HuH-7 (cell line): ENCODE results near the gene PPP6R1.

Experiments
- DNase-seq: peaks from one replicate; pipeline ENCODE4 v3.0.0; 2011; ENCODE audit warnings: low spot score

Gene PPP6R1

DNA sequence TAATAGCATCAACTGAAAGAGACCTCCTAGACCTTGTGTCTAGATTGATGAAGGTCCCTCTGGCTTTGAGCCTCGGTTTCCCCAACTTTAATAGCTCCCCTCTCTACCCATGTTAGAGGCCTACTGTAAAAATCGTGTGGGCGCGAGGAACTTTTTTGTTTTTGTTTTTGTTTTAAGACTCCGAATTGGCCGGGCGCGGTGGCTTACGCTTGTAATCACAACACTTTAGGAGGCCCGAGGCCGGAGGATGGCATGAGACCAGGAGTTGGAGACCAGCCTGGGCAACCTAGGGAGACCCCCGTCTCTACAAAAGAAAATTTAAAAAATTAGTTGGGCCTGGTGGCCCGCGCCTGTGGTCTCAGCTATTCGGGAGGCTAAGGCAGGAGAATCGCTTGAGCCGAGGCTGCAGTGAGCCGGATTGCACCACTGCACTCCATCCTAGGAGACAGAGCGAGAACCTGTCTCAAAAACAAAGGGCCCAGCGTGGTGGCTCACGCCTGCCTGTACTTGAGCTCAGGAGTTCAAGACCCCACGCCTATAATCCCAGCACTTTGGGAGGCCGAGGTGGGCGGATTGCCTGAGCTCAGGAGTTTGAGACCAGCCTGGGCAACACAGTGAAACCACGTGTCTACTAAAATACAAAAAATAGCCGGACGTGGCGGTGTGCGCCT is 858 bp upstream of the PPP6R1 start:
- no peak for DNase-seq

DNA sequence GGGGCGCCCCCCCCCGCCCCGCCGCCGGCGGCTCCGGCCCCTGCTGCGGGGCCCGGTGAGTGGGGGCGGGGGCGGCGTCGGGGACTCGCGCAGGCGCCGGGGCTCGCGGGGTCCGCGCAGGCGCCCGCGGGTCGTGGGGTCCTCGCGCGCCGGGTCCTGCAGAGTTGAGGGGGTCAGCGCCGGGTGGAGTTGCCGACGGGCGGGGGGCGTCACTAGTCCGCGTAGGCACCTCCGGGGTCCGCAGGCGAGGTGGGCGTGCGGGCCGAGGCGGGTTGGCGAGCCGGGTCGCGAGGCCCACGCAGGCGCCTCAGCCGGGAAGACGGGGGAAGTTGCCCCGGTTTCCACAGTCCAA is 365 bp downstream of the PPP6R1 start:
- DNase-seq: no peak

DNA sequence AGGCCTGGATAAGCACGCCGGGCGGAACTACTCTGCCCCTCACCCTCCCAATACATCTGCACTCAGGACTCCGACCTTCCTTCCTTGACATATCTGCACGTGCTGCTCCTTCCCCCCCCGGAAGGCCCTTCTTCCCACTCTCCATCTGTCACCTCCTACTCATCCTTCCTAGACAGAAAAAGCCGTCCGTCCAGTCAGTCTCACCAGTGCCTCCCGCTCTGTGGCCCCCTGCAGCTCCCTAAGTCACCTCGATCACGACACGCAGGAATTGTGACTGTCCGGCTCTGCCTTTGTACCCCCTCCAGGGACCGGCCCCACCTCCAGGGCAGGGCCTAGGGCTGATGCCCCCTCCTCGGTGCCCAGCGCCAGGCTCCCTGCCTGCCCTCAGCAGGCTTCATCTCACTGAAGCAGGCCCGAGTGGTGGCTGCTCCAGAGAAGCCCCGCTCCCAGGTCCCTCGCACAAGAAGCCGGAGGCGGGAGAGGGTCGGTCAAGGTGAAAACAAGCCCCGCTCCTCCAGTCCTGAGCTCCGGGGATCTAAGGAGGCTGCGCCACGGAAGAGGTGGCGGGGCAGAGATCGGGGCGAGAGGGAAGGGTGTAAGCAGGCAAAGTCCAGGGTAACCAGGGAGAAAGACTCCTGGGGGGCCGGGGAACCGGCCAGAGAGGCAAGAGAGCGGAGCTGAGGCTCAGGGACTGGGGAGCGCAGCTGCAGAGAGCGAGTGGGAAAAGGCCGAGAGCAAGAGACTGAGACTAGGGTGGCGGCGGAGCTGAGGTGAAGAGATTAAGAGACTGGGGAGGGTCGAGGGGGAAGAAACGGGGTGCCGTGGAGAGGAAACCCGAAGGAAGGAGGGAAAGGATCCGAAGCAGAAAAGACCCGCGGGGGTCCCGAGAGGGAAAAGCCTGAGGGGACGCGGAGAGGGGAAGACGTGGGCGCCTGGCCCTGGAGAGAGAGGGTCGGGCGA is 1.1 kb downstream of the PPP6R1 start:
- DNase-seq: no peak

DNA sequence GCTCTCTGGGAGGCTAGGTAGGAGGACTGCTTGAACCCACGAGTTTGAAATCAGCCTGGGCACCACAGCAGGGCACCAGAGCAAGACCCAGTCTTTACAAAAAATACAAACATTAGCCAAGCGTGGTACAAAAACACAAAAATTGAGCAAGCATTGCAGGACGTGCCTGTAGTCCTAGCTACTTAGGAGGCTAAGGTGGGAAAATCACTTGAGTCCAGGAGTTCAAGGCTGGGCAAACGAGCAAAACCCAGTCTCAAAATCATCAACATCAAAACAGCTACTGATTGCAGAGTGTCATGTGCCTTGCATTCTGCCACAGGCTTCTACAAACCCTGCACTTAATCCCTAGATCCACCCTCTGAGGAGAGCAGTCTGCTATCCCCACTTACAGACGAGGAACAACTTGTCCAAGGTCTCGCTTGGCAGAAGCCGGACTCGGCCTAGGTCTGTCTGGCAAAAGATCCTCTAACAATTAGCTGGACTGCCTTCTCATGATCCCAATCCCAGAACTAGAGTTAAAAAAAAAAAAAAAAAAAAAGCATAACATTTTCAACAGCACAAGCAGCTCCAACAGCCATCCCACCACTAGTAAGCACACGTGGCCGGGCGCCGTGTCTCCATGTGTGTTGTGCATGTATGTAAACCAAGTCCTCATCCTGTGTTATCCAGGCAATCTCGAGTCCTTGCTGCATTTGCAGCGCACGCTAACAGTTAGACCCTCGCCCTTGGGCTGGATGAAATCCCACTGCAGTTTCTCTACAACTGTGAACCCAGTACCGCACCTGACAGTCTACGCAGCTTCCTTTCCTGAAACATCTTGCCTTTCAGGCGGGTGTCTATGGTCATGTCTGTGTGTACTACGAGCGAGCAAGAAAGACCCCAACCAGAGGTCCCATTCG is 2.0 kb downstream of the PPP6R1 start:
- no peak for DNase-seq

DNA sequence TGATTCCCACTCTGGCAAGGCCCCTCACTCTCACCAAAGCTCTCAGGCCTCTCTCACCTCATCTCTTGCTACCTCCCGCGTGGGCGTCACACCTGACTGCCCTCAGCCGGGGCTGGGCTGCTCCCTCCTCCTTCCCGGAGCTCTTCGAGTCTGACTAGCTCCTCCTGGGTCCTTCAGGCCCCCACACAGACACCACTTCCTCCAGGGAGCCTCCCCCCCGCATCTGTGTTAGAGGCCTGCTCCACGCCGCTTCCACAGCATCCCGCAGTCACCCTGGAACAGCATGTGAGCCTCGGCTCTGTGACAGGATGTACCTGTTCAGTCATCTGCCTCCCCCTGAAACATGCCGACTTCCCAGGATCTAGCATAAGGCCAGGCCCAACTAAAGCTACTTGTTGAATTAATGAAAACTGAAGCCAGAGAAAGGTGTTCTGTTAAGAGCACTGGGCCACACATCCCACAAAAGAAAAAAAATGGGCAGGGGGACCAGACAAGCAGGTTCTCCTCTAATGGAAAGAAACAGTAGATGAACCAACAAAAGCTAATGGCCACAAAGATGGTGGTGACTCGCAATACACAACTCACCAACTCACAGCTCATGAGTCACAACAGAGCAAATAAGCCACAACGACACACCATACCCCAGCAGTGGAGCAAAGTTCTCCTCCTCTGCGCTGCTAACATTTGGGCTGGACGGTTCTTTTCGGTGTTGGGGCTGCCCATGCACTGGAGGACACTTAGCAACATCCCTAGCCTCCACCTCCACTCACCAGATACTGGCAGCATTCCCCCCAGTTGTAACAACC is 3.0 kb downstream of the PPP6R1 start:
- DNase-seq: no peak

DNA sequence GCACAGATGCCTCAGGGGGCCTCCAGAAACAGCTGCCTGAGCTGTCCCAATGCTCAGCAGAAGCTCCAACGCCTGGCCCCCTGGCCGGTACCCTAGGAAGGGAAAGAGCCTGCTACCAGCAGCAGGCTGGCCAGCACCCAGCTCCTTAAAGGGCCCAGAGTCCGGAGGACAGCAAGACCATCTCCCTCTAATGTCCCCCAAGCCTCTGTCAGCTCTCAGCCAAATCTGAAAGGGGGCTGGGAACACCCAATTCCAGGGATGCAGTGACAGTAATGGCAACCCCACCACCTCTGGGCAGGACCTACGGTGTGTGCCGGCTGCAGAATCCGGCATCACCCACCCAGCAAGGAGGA is 4.2 kb downstream of the PPP6R1 start:
- no peak for DNase-seq

DNA sequence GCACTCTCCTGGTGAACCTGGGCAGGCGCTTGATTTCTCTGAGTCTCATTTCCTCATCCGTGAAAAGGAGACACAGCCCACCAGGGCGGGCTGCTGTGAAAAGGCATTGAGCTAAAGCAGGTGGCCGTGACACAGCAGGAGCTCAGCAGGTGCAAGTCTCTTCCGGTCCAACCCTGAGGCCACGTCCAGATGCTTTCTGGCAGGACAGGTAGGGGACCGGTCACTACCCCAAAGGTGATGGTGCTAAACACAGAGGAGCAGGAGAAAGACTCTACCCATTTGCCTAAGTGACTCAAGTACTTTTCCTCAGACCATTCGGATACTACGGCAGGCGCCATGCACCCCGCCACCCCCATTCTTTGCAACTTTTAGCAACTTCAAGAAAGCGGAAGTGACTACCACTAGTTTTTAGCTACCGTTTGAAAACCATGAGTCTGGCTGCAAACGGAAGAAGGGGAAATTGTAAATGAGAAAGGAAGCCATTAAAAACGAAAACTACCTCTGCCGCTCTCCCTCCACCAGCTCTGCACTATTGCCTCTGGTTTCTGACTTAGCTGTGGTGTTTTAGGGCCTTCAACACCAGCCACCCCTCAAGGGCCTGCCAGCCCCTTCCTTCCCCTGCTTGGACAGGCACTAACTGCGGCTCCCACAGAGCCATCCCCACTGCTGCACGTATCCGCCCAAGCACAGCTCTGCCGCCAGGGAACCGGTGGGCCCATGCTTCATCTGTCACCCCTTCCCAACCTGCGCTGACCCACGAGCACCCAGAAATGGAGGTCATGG is 4.8 kb downstream of the PPP6R1 start:
- no peak for DNase-seq

DNA sequence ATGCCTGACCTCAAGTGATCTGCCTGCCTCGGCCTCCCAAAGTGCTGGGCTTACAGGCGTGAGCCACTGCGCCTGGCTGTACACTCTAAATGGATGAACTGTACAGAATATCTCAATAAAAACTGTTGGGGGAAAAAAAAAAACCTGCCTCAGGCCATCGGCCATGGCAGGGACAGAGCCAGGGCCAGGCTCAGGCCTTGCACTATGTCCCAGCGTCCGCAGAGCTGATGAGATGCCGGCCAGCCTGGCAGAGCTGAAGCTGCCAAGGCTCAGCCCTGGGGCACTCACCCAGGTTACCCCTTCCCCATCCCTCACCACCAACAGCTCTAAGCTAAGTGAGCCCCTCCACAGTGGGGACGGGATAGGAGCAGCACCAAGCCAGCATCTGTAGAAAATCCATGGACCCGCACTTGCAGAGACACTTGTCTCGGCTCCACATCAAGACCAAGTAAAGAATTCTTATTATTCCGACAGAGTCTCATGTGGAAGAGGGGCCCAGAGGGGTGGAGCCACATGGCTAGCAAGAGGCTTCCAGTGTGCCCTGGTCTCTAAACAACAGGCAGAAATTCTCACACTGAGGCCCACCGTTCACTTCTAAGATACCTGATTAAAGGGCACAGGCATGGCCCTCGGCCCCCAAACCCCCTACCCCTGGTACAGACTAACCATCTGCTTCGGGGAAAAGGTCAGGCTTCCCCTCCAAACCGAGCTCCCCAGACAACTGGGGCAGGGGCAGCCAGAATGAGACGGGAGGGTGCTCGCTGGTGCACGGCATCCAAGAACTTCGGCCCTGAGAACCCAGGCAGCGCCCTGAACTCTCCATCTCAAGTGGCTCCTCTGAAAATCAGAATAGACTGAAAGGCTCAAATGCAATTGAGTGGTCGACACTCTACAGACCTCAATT is 5.8 kb downstream of the PPP6R1 start:
- no peak for DNase-seq

DNA sequence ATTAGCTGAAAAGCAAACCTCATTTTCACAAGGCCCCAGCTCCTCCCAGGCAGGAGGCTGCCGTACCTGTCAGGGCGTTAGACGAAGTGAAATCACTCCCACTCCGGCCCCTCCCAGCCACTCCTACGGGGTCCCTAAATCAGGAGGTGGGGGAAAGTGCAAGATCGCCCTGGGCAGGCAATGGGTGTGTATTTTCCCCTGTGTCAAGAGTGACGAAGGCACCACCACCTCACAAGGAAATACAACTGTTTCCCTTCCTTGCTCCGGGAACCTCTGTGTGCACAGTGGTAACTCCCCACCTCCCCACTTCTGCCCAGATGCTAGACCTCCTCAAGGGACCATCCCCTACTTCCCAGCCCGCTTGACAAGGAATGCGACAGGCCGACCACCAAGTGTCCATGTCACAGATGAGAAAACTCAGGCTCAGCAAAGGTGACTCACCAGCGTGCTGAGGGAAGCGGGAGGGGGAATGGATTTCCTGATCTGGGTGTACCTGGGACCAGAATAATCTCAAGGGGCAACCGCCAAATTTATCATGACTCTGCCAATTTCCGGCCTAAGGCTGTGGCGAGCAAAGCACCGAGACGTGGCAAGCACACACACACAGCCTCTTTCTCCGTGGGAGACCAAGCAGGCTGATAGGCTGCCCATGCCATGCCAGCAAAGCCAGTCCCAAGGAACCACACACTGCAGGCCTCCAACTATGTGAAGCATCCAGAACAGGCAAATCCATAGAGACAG is 7.3 kb downstream of the PPP6R1 start:
- DNase-seq: no peak

DNA sequence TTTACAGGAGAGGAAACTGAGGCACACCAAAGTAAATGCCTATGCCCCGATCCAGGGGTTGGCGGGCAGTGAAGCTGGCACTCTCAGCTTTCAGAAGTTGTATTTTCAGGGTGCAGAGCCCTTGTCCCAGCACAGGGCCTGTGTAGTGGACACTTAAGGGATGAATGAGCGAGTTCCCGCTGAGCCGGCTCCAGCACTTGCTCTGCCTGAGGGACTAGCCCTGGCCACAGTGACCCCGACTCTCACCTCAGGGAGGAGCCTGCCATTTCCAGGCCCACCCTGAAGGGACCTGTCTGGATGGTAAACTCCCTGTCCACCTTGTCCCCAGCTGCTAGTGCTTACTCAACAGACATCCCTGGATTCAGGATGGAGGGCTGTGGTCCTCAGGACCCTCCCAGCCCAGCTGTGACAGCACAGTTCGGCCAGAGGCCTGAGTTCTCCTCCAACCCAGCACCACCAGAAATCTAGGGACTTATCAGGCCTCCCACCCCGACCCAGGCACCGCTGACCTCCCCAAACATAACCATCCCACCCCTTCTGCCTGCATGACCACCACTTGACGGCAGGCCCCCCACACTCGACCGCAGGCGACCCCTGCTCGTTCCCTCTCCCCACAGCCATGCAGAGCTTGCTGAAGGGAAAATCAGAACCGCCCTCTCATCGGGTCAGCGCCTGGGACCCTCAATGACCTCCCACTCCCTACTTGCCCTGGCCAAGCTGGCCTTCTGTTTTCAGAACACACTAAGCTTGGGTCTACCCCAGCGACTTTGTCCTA is 8.4 kb downstream of the PPP6R1 start:
- DNase-seq: no peak

DNA sequence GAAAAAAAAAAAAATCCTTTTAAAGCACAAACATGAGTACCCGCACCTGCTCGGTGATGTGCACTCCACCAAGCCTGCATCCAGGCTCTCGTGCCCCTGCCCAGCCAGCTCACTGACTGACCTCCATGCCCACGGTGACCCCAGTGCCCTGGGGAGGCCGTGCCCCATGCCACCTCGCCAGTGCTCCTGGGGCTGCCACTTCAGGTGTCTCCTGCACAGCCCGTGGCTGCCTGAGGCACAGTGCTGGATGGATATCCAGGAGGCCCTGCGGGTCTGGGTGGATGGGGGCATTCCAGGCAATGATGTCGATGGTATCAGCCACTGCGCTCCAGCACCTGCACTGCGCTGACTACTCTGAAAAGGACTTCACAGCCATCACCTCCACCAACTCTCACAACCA is 9.0 kb downstream of the PPP6R1 start:
- DNase-seq: no peak

DNA sequence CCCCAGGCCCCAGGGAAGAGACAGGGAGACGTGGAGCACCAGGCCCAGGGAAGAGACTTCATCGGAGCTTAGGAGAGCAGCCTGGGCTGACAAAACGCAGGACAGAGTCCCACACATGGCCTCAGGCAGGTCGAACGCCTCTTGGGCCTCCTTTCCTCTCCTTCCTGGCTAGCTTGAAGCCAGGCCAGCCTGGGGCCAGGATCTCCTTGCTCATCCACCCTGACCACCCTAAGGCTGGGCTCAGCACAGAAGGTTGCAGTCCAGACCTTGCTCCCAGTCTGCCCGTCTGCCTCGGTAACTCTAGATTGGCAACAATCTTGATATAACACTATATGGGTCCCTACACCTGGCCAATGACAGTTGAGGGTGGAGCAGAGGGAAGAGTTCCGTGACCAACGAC is 10.1 kb downstream of the PPP6R1 start:
- DNase-seq: no peak

DNA sequence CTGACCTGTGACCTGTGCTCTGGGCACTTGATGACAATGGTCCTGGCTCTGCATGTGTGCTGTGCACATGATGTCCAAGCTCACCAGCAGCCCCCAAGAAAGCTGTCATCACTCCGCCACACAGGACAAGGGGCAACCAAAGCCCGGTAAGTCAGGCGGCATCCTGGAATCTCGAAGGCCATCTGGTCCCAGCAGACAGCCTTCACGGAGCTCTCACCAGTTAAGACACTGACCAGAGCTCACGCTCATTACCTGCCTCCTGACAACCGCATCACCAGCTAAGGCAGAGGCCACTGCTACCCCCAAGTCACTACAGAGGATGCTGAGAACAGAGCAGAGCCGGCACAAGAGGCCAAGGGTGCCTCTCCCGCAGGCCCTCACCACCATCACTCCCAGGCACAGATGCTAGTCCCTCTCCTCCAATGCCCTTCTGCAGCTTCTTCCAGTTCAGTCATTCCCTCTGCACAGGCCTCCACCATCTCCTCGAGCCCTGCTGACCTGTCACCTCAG is 10.6 kb downstream of the PPP6R1 start:
- no peak for DNase-seq

DNA sequence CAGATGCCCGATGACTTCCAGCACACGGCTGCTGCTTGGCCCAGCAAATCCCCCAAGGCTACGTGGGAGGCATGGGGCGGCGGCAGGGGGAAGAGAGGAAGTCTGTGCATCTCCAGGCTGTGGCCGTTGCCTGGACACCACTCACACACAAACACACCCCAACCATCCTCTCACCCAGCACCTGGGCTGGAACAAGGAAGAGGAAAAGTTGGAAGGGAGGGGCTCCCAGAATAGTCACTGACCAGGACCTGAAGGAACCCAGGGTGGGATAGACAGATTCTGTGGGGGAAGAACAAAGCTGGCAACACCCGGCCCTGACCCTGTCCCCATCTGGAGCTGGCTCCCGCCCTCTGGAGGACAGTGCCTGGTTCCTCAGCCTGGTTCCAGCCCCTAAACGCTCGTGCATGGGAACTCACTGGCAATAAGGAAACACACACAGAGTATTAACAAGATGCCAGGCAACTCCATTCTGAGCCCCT is 11.2 kb downstream of the PPP6R1 start:
- DNase-seq: no peak

DNA sequence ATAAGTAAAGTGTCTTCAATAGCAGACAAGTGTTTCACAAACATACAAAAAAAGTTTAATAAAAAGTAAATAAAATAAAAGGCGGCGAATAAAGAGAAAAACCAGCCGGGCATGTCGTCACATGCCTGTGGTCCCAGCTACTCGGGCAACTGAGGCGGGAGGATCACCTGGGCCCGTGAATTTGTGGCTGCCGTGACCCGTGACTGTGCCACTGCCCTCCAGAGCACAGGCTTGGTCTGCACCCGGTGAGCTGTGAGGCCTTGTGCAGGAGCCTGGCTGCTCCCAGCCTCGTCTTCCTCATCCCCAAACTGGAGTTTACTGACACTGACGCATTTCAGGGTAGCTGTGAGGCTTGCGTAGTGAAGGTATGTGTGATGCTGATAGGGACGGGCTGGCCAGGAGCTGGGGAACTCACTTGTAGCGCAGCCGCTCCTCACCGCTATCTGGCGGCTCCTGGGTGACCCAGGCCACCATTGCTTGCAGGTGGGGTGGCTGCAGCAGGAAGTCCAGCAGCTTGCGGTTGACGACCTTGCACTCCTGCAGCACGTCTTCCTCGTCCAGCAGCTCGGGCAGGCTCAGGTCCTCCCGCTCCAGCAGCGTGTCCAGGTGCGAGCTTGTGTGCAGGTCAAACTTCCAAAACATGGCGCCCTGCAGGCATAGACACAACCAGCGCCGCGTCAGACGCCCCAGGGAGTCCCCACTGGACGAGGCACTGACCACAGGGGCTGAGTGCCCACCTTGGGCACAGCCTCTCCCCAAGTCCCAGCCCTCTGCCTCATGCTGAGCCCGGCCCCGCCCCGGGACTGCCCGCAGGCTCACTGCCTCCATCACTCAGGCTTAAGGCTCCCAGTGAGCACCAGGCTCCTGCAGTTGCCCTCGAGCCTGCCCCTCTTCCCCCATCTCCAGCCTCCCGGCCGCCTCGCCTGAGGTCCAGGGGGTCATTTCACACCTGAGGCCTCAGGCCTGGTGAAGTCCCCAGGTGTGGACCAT is 12.1 kb downstream of the PPP6R1 start:
- no peak for DNase-seq

DNA sequence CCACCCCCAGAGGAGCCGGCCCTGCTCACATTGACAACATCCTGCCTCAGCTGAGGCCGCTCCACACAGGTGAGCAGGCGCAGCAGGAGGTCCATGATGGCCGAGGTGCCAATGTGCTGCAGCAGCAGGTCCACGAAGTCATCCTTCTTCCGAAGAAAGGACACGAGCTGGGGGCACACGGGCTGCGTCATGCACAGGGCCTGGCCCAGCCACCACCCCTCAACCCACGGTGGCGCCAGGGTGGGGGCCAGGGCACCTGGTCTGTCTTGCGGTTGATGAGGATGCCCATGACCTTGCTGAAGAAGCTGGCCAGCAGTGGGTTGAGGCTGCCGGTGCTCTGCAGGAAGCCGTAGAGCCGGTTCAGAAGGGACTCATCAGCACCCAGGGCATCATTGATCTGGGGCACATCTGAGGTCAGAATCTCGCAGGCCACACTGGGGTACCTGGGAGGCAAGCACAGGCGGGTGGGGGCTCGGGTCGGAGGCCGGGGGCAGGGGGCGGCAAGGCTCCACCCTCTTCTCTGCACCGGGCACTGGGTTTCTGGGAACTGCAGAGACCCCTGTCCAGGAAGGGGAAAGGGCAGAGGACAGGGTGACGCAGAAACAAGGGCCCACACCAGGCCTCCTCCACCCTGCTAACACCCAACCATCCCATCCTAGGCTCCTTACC is 13.4 kb downstream of the PPP6R1 start:
- no peak for DNase-seq
